AG09319 (cell line): Measurements from ENCODE around the gene DNASE1L1.

Experiments
- DNase-seq: peaks from one replicate; pipeline ENCODE4 v3.0.0-alpha.2; 2010; ENCODE audit warnings: low read depth; ENCODE audit errors: extremely low read depth
- TF ChIP-seq, protein P1 (sequence below): IDR thresholded peaks from 2 replicates; pipeline ENCODE4 v1.5.1; 2011; ENCODE audit warnings: low read depth, mild to moderate bottlenecking, inconsistent platforms, low read length, moderate library complexity

The DNASE1L1 gene

DNA sequence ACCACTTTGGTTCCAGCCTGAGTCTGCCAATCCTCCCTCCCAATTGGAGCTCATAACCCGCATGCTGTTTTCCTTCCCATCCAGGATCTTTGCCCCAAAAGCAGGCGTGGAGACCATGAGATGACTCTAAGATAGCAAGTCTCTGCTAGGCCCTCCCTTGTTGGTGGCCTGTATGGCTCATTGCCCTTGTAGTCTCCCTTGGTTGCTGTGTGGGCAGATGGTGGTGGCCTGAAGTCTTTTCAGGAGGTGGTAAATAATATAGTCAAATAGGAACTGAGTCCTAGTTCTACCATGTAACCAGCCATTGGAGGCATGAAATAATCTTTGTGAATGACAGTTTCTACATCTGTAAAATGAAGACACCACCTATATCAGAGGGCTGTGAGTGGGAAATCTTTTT lies 20.7 kb upstream of the DNASE1L1 start:
- TF ChIP-seq, protein P1, sequence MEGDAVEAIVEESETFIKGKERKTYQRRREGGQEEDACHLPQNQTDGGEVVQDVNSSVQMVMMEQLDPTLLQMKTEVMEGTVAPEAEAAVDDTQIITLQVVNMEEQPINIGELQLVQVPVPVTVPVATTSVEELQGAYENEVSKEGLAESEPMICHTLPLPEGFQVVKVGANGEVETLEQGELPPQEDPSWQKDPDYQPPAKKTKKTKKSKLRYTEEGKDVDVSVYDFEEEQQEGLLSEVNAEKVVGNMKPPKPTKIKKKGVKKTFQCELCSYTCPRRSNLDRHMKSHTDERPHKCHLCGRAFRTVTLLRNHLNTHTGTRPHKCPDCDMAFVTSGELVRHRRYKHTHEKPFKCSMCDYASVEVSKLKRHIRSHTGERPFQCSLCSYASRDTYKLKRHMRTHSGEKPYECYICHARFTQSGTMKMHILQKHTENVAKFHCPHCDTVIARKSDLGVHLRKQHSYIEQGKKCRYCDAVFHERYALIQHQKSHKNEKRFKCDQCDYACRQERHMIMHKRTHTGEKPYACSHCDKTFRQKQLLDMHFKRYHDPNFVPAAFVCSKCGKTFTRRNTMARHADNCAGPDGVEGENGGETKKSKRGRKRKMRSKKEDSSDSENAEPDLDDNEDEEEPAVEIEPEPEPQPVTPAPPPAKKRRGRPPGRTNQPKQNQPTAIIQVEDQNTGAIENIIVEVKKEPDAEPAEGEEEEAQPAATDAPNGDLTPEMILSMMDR, result no peak
- DNase-seq, result no peak

DNA sequence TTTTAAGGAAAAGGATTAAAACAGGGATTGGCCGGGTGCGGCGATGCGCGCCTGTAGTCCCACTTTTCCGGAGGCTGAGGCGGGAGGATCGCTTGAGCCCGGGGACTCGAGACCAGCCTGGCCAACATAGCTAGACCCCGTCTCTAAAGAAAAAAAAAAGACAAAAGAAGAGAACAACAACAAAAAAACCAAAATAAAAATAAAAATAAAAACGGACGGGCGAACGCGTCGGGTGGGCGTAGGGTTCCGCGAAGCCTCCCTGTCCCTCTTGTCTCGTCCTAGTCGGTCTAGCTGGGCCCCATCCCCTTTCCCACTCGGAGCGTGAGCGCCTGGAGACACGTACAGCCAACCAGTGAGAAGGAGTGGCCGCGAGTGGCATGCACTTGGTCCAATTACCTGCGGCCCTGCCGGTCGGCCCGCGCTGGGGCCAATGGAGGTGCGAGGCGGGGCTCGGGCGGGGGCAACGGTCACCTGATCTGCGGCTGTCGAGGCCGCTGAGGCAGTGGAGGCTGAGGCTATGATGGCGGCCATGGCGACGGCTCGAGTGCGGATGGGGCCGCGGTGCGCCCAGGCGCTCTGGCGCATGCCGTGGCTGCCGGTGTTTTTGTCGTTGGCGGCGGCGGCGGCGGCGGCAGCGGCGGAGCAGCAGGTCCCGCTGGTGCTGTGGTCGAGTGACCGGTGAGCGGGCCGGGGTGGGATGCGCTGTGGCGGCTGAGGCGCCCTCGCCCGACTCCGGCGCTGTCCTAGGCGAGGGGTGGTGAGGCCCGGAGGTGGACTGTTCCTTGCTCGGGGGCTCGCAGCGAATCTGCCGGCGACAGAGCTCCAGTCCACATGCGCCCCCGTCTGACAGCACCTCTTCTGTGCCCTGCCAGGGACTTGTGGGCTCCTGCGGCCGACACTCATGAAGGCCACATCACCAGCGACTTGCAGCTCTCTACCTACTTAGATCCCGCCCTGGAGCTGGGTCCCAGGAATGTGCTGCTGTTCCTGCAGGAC lies 19.4 kb upstream of the DNASE1L1 start, which contains the start of gene ATP6AP1:
ATP6AP1 (plus strand) TSS at position 502 of the 996 bp plus-strand sequence; CDS start at position 518, 16 bp downstream.
- TF ChIP-seq, protein P1, result no peak; the same call in none of the 2 replicates
- peak; percentile 85 for DNase-seq

DNA sequence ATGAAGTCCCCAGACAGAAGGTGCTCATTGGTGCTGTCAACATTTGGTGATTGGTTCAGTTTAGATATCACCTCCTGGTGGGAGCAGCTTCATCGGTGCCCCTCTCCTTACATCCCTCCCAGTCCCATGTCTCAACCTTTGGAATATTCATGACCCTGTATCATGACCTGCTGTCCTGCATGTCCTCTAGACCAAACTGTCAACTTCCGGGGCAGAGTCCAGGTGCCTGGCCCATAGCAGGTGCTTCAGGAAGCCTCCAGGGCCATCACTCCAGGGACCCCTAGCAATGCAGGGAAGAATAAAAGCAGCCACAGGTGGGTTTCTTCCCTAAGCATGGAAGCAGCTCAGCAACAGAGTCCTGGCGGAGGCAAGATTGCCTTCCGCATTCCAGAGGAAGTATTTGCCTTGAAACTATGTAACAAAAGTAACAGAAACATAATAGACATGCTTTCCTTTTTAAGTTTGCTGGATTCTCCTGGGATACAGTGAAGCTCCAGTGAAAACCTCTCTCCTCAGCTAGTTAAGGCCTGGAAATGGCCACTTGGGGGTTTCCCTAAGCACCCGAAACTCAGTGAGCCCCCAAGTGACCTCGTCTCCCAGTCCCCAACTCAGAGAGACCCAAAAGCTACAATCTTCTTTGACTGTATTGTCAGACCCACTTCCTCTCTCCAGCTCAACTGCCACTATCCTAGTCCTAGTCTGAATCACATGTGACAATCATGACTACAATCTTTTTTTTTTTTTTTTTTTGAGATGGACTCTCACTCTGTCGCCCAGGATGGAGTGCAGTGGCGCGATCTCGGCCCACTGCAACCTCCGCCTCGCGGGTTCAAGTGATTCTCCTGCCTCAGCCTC lies 18.1 kb upstream of the DNASE1L1 start:
- DNase-seq, result no peak
- TF ChIP-seq, protein P1, result no peak

DNA sequence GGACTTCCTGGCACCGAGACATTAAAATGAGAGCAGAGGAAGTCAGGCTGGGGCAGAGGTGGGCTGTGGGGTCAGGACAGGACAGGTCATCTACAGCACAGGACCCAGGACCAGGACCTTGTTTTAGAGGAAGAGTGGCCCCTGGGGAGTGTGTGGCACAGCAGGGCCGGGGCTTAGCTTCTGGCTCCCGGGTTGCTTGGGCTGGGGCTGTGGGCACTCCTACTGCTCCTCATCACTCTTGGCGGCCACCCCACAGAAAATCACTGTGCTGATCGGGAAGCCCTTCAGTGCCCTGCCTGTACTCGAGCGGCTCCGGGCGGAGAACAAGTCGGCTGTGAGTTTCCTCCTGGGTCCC lies 11.3 kb upstream of the DNASE1L1 start:
- DNase-seq, result no peak
- TF ChIP-seq, protein P1, result no peak

DNA sequence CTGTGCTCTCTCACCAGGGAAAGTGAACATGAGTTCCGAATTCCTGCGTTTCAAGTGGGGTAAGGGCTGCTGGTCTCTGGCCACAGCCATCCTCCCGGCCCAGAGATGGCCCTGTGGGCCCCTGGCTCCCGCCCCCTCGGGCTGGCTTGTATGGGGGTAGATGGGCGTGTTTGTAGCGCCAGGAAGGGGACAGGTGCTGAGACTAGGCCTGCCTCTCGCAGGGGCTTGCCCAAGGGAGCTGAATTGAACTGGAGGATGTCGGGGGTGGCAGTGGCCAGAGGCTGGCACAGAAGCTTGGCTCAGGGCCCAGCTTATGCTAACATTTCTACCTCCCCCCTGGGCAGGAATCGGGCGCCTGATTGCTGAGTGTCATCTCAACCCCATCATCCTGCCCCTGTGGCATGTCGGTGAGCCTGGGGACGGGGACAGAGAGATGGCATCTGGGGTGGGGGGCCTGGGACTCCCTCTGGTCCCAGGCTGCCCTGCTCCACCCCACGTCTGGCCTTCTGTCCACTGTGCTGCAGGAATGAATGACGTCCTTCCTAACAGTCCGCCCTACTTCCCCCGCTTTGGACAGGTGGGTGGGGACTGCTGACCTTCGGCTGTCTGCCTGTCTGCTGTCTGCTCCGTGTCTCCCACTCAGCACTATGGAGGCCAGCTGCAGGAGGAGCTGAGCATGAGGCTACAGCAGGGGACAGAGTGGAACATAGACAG lies 10.8 kb upstream of the DNASE1L1 start:
- DNase-seq, result no peak

DNA sequence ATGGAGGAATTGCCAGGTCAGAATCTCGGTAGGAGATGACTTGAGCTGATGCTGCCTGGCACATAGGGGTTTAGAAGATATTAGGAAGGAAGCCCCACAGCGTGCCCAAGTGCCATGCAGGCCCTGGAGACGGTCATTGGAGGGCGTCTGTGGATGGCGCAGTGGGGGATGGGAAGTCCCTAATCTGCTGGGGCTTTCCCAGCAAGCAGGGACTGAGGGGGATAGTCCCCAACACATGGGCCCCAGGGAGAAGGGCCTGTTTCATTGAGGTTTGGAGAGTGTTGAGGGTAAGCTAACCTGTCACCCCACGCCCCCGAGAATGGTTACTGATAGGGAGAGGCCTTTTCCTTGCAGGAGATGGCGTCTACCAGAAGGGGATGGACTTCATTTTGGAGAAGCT lies 10.1 kb upstream of the DNASE1L1 start:
- no peak for DNase-seq
- TF ChIP-seq, protein P1, result no peak

More for the DNA sequence above, 10.8 kb upstream of the DNASE1L1 start:
- TF ChIP-seq, protein P1, result no peak
